ENCODE measurements around the gene DENND2A.

GRCh38 chr7:140674356-140674800, 33.8 kb upstream of the DENND2A start:
- TF ChIP-seq CTCF (conservative IDR thresholded peaks at IDR 0.05; ENCODE audit: low read depth, low read length) (no peak), EZH2 (IDR thresholded peaks at IDR 0.05; ENCODE audit: borderline replicate concordance, low read depth, low read length, poor library complexity, severe bottlenecking) (no peak)
